COLO829 (cell line): Measurements from ENCODE around the gene AP4M1.

Experiments
- DNase-seq: peaks from one replicate; pipeline ENCODE4 v3.0.0; 2012; ENCODE audit warnings: low spot score

Gene AP4M1, protein sequence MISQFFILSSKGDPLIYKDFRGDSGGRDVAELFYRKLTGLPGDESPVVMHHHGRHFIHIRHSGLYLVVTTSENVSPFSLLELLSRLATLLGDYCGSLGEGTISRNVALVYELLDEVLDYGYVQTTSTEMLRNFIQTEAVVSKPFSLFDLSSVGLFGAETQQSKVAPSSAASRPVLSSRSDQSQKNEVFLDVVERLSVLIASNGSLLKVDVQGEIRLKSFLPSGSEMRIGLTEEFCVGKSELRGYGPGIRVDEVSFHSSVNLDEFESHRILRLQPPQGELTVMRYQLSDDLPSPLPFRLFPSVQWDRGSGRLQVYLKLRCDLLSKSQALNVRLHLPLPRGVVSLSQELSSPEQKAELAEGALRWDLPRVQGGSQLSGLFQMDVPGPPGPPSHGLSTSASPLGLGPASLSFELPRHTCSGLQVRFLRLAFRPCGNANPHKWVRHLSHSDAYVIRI

DNA sequence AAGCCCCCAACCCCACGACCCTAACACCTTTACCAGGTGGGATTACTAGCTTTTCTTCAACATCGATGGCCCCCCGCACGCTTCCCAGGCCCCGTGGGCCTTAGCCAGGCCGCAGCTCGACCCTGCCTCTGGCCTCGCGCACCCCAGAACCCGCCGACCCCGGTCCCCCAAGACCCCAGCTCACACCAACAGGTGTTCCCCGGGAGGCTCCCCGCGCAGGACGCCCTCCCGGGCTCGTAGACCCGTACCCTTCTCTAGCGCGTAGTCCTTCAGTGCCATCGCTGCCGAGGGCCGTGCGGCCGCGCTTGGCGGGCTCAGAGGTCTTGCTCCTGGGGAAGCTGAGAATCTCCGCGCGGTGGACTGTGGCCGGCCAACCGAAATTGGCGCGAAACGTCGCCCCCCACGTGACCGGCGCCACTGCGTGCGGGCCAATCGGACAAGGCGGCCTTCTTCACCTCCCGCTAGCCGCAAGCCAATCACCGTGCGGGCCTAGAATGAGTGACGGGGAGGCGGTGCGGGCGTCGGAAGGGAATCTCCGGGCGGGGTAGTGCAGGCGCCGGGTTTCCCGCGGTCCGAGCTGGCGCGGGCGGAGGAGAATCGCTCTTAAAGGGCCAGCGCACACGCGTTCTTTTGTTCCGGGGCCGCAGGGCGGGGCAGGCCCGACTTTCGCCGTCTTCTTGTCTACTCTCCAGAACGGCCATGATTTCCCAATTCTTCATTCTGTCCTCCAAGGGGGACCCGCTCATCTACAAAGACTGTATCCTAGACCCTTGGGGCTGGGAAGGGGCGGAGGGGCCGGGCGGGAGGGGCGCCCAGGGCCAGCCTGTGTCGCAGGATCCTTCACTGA is at the start of gene AP4M1, which contains the start of gene MCM7:
Gene AP4M1 (plus strand): TSS at position 628 of the 847 bp plus-strand sequence. CDS start 72 bp downstream, at position 700.
Gene MCM7 (minus strand): TSS at position 382 of the 847 bp plus-strand sequence. CDS start 103 bp downstream, at position 279.
- DNase-seq: peak; percentile 99

DNA sequence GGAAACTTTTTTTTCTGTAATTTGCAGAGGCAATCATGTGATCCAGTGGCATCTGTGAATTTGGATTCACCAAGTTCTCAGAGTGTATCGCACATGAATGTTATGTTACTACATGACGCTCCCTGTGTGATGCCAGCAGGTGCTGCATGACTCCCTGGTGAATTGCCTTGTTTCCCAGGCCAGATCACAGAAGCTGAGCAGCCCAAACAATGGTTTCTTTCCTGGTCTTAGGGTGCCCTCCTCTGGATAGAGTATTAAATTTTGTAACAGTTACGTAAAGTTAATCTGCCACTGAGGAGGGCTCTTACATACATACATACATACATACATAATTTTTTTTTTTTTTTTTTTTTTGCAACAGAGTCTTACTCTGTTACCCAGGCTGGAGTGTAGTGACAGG is 48.2 kb upstream of the AP4M1 start:
- peak; percentile 73 for DNase-seq

DNA sequence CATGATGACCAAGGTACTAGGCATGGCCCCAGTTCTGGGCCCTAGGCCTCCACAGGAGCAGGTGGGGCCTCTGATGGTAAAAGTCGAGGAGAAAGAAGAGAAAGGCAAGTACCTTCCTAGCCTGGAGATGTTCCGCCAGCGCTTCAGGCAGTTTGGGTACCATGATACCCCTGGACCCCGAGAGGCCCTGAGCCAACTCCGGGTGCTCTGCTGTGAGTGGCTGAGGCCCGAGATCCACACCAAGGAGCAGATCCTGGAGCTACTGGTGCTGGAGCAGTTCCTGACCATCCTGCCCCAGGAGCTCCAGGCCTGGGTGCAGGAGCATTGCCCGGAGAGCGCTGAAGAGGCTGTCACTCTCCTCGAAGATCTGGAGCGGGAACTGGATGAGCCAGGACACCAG is 44.4 kb upstream of the AP4M1 start:
- DNase-seq: no peak

DNA sequence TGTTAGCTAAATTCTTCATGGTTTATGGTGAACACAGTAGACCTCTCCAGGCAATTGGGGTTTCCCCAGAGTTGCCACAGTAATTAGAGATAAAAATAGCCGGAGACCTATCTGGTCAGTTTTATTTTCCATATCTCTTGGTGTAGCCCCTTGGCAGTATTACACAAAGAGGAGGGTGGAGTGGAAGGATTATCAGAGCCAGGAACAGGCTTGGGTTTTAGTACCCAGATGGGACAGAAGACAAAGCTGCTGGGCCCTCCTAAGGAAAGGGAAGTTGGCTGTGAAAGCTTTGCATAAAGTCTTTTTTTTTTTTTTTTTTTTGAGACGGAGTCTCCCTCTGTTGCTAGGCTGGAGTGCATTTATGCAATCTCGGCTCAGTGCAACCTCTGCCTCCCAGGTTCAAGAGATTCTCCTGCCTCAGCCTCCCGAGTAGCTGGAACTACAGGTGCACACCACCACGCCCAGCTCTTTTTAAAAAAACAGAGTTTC is 42.1 kb upstream of the AP4M1 start:
- no peak for DNase-seq

DNA sequence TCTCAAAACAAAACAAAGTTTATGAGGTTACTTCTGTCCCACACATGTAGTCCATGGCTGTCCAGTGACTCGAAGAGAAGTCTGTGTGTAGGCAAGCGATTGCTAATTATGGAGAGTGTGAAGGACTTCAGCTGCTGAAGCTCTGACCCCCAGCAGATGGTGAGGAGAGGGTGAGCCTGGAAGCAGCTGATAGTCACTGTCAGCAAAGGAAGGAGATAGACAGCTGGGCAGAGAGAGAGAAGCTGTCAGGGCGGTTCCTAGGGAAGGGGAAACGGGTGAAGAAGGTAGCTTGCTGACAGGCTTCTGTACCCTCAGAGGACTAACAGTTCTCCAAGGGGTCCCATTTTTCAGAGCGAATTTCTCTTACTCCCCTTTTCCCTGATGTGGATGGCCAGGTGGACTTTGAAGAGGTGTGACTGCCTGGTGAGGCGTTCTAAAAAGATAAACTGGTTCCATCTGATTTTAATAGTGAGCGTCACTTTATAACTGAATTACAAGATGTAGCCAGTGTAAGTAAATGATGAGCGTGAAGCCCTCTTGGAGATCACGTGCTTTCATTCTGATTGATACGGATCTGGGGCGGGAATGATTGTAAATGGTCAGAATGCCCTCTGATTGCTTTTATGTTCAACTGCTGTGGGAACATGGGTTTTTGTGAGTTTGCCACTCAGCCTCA is 39.8 kb upstream of the AP4M1 start:
- no peak for DNase-seq

DNA sequence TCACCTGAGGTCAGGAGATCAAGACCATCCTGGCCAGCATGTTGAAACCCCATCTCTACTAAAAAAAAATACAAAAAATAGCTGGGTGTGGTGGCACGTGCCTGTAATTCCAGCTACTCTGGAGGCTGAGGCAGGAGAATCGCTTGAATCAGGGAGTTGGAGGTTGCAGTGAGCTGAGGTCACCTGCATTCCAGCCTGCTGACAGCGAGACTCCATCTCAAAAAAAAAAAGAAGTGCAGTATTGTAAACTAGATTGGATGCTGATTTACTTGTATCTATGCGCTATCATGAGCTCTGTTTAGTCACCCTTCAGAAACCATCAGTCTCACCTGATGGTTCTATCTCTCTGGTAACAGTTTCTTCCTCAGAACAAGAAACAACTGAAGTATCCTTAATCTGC is 38.1 kb upstream of the AP4M1 start:
- no peak for DNase-seq

DNA sequence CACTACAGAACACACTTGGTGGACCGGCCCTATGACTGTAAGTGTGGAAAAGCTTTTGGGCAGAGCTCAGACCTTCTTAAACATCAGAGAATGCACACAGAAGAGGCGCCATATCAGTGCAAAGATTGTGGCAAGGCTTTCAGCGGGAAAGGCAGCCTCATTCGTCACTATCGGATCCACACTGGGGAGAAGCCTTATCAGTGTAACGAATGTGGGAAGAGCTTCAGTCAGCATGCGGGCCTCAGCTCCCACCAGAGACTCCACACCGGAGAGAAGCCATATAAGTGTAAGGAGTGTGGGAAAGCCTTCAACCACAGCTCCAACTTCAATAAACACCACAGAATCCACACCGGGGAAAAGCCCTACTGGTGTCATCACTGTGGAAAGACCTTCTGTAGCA is 37.3 kb upstream of the AP4M1 start:
- no peak for DNase-seq

DNA sequence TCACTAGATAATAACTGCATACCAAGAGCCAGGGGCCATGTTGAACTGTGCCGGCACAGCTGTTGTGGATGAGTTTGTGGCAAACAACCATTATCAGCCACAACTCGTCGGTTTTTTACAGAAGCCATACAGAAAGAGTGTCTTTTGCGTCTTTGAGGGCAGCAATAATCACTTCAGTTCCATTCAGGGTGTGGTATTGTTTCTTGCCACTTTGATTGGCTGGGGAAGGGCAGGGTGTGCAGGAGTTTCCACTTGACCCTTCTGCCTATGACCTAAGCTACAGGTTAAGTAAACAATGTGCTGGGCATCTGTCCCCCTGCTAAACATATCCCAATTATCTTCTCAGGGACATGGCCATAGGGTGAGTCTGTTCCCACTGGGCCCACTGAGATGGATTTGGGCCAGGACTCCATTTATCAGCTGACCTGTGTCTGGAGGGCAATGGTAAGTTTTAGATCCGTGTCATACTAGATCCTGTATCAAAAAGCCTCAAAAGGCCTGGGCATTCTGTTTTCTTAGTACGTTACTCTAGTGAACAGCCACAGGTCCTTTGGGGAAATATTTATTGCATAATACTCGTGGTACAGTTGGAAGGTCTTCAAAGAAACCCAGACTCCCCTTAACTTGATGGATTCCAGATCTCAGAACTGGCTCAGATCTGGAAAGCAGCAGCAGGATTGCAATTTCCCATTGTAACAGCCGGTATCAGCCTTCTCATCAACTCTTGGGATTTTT is 35.8 kb upstream of the AP4M1 start:
- no peak for DNase-seq

DNA sequence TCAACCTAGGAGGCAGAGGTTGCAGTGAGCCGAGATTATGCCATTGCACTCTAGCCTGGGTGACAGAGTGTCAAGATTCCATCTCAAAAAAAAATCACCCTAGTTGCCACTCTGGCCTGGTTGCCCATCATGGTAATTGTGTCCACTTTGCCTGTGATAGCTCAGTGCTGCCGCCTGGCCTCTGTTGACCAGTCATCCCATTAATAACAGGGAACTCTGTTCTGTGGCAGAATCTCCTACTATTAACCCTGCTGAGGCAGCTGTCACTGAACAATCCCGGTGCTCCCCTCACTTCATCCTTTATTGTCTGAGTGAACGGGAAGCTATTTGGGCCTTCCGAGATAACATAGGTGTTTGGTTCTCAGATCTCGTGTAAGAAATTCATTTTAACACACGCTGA is 34.5 kb upstream of the AP4M1 start:
- no peak for DNase-seq

DNA sequence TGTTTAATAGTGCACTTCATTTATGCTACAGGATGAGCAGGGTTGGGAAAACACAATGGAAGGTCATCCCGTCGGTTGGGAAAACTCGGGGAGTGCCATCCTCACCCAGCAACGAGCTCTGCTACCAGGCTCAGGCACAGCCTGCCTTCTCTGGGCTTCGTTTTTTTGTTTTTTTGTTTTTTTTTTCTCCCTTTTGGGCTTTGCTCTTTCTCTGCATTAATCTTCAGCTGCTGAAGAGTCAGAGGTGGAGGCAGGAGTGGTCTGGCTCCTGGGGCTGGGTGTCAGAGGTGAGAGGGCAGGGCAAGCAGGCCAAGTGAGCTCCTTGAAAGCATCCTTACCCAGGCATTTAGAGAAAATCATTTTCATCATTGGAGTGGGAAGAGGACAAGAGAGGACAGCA is 31.5 kb upstream of the AP4M1 start:
- DNase-seq: no peak

DNA sequence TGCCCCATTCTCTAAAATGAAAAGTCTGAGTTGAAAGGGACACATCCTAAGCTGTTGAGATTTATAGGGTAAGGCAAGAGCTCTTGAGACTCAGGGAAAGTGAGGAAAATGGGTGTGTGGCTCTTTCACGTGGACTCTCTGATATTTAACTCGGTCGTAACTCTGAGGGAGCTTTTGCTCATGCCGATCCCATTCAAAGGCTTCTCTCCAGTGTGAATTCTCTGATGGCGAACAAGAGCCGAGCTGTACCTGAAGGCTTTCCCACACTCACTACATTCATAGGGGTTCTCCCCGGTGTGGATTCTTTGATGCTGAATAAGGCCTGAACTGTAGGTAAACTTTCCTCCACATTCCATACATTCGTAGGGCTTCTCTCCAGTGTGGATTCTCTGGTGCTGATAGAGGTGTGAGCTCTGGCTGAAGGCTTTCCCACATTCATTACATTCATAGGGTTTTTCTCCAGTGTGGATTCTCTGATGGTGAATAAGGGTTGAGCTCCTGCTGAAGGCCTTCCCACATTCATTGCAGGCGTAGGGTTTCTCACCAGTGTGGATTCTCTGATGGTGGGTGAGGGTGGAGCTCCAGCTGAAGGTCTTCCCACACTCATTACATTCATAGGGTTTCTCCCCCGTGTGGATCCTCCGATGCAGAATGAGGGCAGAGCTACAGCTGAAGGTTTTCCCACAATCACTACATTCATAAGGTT is 30.3 kb upstream of the AP4M1 start:
- DNase-seq: no peak

DNA sequence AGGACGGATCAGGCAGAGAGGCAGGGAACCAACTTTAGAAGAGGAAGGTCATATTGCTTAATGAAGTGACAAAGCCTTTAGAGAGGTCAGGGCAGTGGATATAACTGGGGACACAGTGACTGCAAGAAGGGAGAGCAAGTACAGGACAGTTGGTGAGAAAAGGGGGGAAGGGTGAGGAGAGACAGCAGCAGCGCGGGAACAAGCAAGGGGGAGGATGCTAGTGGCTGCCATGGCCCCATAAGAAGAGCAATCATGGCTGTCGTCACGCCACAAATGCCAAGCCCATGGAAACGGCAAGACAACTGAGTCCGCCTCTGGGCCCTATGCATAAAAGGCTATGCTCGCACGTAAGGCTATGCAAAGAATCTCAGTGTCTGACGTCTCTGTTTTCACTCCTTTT is 29.0 kb upstream of the AP4M1 start:
- no peak for DNase-seq

DNA sequence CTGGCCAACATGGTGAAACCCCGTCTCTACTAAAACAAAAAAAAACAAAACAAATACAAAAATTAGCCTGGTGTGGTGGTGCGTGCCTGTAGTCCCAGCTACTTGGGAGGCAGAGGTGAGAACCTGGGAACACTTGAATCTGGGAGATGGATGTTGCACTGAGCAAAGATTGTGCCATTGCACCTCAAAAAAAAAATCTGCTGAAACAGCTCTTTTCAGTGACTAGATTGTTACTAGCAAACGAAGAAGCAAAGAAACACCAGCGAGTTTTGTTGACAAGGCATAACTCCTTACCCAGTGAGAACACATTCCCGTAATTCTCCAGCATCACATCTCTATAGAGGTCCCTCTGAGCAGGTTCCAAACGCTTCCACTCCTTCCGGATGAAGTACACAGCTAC is 26.6 kb upstream of the AP4M1 start:
- no peak for DNase-seq

DNA sequence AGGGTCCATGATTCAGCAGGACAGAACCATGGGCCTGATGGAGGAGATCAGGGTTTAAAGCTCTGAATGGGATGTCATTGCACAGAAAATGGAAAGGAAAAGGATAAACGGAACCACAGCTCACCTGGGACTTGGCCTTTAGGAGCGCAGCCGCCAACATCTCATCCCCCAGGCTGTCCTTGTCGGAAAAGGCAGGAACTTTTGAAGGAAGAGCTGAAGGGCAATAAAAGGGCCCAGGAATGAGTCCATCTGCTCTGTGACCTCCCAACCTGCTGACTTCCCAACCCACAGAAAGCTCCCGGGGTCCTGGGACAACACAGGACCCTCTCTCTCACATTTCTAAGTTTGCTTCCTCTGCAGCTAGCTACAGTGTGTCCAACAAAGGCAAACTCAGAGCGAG is 26.0 kb upstream of the AP4M1 start:
- DNase-seq: no peak

DNA sequence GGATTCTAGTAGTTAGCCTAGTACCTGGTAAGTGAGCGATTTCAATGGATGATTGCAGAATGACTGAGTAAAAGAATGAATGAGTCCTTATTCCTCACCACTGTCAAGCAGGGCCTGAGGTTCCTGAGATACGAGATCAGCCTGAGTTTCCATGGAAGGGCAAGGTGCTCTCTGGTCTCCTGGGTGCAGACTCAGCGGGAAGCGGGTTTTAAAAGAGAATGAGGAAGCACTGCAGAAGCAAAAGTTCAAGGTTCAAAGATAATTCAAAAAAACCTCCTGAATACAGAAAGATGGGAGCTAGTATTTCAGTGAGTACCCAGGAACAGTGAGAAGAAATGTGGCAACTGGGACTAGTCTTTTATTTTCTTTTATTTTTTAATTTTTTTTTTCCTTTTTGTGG is 24.2 kb upstream of the AP4M1 start:
- DNase-seq: no peak

DNA sequence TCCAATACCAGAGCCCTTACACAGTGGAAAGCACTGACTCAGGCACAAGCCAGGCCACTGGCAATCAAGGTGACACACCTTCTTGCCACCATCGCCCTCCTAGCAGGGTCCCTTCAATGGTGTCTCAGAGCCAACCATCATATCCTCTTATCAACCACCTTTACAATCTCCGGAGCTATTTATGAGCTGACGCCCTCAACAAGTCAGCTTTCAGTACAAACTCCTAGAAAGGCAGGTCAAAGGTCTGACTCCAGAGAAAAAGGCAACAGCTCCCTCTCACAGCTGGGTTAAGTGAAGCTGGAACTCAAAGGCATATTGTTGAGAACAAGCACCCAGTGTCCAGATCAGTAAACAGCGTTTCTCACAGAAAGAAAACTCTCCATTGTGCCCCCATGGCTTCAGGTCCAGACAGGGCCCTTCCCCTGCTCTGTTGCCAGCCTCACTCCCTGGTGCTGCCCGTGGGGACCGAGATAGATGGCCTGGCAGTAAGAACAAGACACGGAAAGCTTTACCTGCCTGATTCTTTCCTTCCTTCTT is 22.4 kb upstream of the AP4M1 start:
- DNase-seq: peak; percentile 64

DNA sequence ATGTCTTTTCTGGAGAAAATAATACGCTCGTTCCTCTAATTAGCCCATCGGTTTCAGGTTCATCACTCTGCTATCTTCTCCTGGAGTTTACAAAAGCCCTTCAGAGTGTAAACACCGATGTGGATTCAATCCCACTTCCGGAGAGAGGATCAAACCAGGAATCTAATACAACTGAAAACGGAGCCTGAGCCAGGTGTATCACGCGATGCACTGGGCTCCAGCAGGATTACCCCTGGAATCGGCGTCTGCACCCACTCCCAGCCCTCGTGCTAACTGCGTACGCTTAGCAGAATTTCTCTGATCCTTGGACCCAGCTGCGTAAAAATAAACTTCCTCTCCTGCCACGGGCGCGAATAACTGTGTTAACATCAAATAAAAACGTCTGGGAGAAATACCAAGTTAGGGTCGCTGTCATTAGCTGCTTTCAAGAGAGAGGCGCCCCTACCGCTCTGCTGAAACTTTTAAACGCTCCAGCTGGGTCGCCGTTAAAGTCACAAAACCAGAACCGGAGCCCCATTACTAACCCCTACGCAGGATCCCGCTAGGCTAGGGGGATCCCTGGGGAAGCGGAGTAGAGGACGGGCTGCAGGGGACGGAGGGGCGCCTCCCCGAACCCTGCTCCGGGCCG is 20.4 kb upstream of the AP4M1 start:
- no peak for DNase-seq

DNA sequence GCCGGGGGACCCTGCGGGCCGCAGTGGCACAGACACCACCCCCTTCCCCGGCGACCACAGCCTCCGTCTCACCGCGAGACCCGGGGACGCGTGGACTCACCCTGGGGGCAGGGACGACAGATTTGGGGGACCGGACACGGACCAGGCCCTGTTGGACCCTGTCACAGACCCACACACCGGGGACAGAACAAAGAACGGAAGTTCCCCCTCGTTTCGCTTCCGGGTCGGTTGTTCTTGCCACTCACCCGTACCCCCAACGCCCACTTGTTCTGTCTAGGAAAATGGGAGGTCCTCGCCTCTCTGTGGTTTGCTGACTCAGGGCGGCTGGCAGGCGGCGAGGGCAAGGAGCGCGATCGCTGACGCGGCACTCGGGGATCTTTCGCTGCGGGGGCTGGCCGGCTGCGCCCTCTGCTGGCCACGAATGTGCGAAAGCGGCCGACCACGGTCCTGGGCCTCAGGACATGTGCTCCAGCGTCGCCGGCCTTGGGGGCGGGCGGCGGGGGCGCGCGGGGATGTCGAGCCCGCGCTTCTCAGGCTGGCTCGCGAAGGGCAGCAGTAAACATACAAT is 19.8 kb upstream of the AP4M1 start, which contains the start of gene ZNF3:
Gene ZNF3 (minus strand): TSS at position 189 of the 568 bp plus-strand sequence. CDS start 4,366 bp downstream, outside the sequence.
- DNase-seq: peak; percentile 97

DNA sequence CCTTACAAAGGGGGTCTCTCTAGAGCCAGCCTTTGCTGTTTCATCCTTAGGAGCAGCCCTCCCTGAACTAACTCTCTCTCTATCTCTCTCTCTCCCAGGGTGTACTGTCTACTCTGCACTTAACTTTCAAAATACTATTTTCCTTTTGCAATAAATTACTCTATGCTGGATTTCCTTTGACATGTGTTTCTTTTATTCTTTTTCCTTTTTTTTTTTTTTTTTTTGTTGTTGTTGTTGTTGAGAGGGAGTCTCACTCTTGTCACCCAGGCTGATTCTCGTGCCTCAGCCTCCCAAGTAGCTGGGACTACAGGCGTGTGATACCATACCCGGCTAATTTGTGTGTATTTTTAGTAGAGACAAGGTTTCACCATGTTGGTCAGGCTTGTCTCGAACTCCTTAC is 18.5 kb upstream of the AP4M1 start:
- DNase-seq: no peak

DNA sequence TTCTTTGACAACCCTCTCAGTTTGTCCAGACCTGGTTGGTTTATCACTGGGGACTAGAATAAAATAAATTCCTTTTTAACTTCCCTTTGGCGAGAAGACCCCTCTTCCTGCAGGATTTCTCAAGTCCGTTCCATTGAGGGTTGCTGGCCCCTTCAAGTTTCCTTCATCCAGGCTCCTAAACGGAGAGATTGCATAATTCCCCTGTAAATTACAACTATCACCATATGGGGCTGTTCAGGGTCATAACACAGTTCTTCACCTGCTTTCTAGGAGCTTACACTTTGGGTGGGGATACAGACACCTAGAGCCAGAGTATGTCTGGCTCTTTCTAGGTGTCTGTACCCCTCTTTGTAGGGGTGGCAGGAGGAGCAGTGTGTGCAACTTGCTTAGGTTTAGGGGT is 15.9 kb upstream of the AP4M1 start:
- DNase-seq: no peak
